ENCODE measurements around the gene MARCHF5.
"Not testable (repeated sequence)": the region's sequence is repeated elsewhere in the genome, so short reads cannot be mapped to it uniquely, and the experiment has no call there.

MARCHF5 gene

DNA sequence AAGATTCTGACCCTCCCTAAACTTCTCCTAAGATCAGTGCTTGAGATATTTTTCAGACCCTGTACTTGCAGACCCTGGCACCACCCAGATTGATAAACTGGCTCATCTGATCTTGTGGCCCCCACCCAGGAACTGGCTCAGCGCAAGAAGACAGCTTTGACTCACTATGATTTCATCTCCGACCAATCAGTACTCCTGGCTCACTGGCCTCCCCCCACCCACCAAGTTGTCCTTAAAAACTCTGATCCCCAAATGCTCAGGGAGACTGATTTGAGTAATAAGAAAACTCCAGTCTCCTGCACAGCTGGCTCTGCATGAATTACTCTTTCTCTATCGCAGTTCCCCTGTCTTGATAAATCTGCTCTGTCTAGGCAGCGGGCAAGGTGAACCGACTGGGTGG lies 111.3 kb downstream of the MARCHF5 start:
- H3K9me3 Mint-ChIP-seq, ATAC-seq, H3K27ac Mint-ChIP-seq, H3K4me3 Mint-ChIP-seq, DNase-seq, H3K4me1 Mint-ChIP-seq, H3K27me3 Mint-ChIP-seq: not testable (repeated sequence)
